GM21786 (cell line): ENCODE measurements around the gene IZUMO1R.
"Not testable (repeated sequence)": the region's sequence is repeated elsewhere in the genome, so short reads cannot be mapped to it uniquely, and the experiment has no call there.

Experiments
- ATAC-seq: cut with Tn5 transposase; IDR thresholded peaks from one replicate; pipeline ENCODE4 v1.9.1; 2021; ENCODE audit not compliant: unreplicated experiment

The IZUMO1R gene

GRCh38 chr11:94303966-94304958 is at the start of gene IZUMO1R:
Gene IZUMO1R, plus strand, starts transcription at chr11:94304580. Its CDS starts 1,057 bp downstream, at chr11:94305637.
- no peak for ATAC-seq

GRCh38 chr11:94271885-94272372 is 32.5 kb upstream of the IZUMO1R start:
- ATAC-seq = peak; percentile 78

GRCh38 chr11:94272738-94273313 is 31.6 kb upstream of the IZUMO1R start:
- peak; percentile 49 for ATAC-seq

GRCh38 chr11:94275961-94276360 is 28.4 kb upstream of the IZUMO1R start:
- no peak for ATAC-seq

- ATAC-seq = no peak
Observed at GRCh38 chr11:94276943-94277342, 27.4 kb upstream of the IZUMO1R start.

GRCh38 chr11:94278207-94278606 is 26.2 kb upstream of the IZUMO1R start:
- not testable (repeated sequence) for ATAC-seq

GRCh38 chr11:94279996-94280395 is 24.4 kb upstream of the IZUMO1R start:
- no peak for ATAC-seq

- ATAC-seq = no peak
Observed at GRCh38 chr11:94281324-94281723, 23.1 kb upstream of the IZUMO1R start.

- no peak for ATAC-seq
Observed at GRCh38 chr11:94283678-94284077, 20.7 kb upstream of the IZUMO1R start.

GRCh38 chr11:94295534-94295933 is 8.8 kb upstream of the IZUMO1R start:
- ATAC-seq = no peak

GRCh38 chr11:94297985-94298576 is 6.3 kb upstream of the IZUMO1R start:
- no peak for ATAC-seq

- no peak for ATAC-seq
Observed at GRCh38 chr11:94302776-94303175, 1.6 kb upstream of the IZUMO1R start.

- no peak for ATAC-seq
Observed at GRCh38 chr11:94305146-94305545, 766 bp downstream of the IZUMO1R start.

GRCh38 chr11:94307101-94307791 is 2.9 kb downstream of the IZUMO1R start:
- no peak for ATAC-seq

GRCh38 chr11:94308024-94308423 is 3.6 kb downstream of the IZUMO1R start:
- no peak for ATAC-seq

GRCh38 chr11:94309757-94310156 is 5.4 kb downstream of the IZUMO1R start:
- no peak for ATAC-seq

- no peak for ATAC-seq
Observed at GRCh38 chr11:94310191-94310875, 6.0 kb downstream of the IZUMO1R start.

- no peak for ATAC-seq
Observed at GRCh38 chr11:94312339-94312738, 8.0 kb downstream of the IZUMO1R start.

GRCh38 chr11:94314064-94314463 is 9.7 kb downstream of the IZUMO1R start:
- ATAC-seq = no peak

- ATAC-seq = no peak
Observed at GRCh38 chr11:94315664-94316063, 11.3 kb downstream of the IZUMO1R start.
